Thyroid gland (tissue), 4 donors: Measurements from ENCODE around the gene MOGAT3. TPM values are rescaled to one million over a fixed set of nuclear protein-coding genes. Genes with fewer than 3 reads are reported as not detected.
"Not testable (repeated sequence)": the region's sequence is repeated elsewhere in the genome, so short reads cannot be mapped to it uniquely, and the experiment has no call there.

Experiments used
- DNase-seq, 2 donors: peaks; one replicate each; pipeline ENCODE4 v3.0.0-alpha.2; 2019
- H3K27ac ChIP-seq, 3 donors: fragments of 200-600 bp; sonication (generic); 1 replicate in 2 of 3; 2 replicates in 1 of 3; pipeline ENCODE4 v1.5.1; 2016 to 2019; ENCODE audit warnings: mild to moderate bottlenecking in 1 of 3, moderate library complexity in 1 of 3
- H3K27me3 ChIP-seq: fragments of 200-600 bp; sonication (generic); one replicate; pipeline ENCODE4 v1.5.1; 2019
- H3K36me3 ChIP-seq, 2 donors: fragments of 200-600 bp; sonication (generic); one replicate each; pipeline ENCODE4 v1.5.1; 2016 to 2019
- H3K4me1 ChIP-seq, 2 donors: fragments of 200-600 bp; sonication (generic); one replicate each; pipeline ENCODE4 v1.5.1; 2017 to 2019
- H3K4me3 ChIP-seq, 3 donors: fragments of 200-600 bp; sonication (generic); replicated peaks in 1 of 3; 1 replicate in 2 of 3; 2 replicates in 1 of 3; pipeline ENCODE4 v1.5.1; 2016; ENCODE audit warnings: mild to moderate bottlenecking in 1 of 3
- H3K9me3 ChIP-seq: fragments of 200-600 bp; sonication (generic); one replicate; pipeline ENCODE4 v1.5.1; 2017
- POLR2A ChIP-seq, 2 donors: fragments of 450-650 bp; IDR thresholded peaks; one replicate each; pipeline ENCODE4 v1.6.1; 2017; ENCODE audit warnings: antibody characterized with exemption in 2 of 2, mild to moderate bottlenecking in 2 of 2, moderate library complexity in 1 of 2
- WGBS, 2 donors: methylation state at CpG; one replicate each; pipeline ENCODE4 v1.1.5; 2017; 5-methylcytosine and 5-hydroxymethylcytosine counted together
- intact Hi-C: fragments of 100-400 bp; cut with DNase I; formaldehyde crosslinking; loops from one replicate; pipeline ENCODE4 v1.15.1; 2023
- total RNA-seq, 4 donors: library from RNA; depleted of rRNA; stranded (reverse); fragments of >200 nt; gene quantifications; one replicate each; pipeline ENCODE4 v1.2.3, GENCODE V29; 2016
- TF ChIP-seq, protein P1 (sequence below), 6 experiments: fragments of 200-600 bp in 3 of 6; fragments of 450-650 bp in 3 of 6; sonication (generic) in 3 of 6; IDR thresholded peaks; one replicate each; pipeline ENCODE4 v1.5.1; 2016 to 2019; ENCODE audit warnings: antibody characterized with exemption in 6 of 6, mild to moderate bottlenecking in 2 of 6, inconsistent platforms in 1 of 6, moderate library complexity in 1 of 6

Gene MOGAT3
- total RNA-seq, 4 donors from 2014 or later = not detected

DNA sequence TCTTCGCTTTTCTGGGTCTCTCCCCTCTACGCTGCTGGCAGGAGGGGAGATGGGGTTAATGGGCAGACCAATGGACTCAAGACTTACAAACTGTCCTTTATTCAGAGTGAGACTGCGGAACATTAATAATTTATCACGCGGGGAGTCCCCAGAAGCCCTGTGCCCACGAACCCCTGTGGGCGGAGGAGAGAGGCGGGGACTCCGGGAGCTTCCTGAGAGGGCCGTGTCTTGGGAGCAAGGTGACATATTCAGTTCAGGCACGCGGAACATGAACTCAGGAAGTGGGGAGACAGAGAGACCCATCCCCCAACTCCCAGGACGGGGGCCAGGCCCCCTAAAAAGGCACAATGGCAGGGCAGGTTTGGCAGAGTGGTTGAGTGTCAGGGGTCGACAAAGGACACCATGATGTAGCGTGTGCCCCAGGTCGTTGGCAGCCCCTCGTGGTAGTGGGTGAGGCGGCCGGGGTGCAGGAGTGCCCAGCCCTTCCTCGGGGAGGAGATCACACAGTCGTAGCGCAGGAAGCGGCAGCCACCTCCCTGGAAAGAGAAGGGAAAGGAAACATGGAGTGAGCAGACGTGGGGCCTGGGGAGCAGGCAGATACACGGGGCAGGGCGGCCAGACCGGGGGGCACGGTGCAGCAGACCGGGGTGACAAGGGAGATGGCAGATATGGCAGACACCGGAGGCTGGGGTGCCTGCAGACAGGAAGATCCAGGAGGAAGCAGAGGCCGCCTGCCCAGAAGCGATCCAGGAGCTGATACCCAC lies 5.2 kb upstream of the MOGAT3 start:
- peaks cover 0 to 8% of the 10 kb centered on the region in 2 donors for H3K4me1 ChIP-seq
- no peak overlapping the region for H3K27ac ChIP-seq
- H3K4me3 ChIP-seq = no peak overlapping the region
- H3K9me3 ChIP-seq = no peaks in the 10 kb centered on the region
- peaks cover 14 to 18% of the 10 kb centered on the region in 2 donors for H3K36me3 ChIP-seq
- 88 to 89% methylated on average over 32 of the region's 32 CpGs for WGBS, 2 donors
- peaks cover 8% of the 10 kb centered on the region for H3K27me3 ChIP-seq
- intact Hi-C loops = no loop called here
- DNase-seq = no peak
- no peak for TF ChIP-seq POLR2A (IDR thresholded peaks at IDR 0.05)
- TF ChIP-seq, protein P1, sequence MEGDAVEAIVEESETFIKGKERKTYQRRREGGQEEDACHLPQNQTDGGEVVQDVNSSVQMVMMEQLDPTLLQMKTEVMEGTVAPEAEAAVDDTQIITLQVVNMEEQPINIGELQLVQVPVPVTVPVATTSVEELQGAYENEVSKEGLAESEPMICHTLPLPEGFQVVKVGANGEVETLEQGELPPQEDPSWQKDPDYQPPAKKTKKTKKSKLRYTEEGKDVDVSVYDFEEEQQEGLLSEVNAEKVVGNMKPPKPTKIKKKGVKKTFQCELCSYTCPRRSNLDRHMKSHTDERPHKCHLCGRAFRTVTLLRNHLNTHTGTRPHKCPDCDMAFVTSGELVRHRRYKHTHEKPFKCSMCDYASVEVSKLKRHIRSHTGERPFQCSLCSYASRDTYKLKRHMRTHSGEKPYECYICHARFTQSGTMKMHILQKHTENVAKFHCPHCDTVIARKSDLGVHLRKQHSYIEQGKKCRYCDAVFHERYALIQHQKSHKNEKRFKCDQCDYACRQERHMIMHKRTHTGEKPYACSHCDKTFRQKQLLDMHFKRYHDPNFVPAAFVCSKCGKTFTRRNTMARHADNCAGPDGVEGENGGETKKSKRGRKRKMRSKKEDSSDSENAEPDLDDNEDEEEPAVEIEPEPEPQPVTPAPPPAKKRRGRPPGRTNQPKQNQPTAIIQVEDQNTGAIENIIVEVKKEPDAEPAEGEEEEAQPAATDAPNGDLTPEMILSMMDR (IDR thresholded peaks at IDR 0.05) = no peak

DNA sequence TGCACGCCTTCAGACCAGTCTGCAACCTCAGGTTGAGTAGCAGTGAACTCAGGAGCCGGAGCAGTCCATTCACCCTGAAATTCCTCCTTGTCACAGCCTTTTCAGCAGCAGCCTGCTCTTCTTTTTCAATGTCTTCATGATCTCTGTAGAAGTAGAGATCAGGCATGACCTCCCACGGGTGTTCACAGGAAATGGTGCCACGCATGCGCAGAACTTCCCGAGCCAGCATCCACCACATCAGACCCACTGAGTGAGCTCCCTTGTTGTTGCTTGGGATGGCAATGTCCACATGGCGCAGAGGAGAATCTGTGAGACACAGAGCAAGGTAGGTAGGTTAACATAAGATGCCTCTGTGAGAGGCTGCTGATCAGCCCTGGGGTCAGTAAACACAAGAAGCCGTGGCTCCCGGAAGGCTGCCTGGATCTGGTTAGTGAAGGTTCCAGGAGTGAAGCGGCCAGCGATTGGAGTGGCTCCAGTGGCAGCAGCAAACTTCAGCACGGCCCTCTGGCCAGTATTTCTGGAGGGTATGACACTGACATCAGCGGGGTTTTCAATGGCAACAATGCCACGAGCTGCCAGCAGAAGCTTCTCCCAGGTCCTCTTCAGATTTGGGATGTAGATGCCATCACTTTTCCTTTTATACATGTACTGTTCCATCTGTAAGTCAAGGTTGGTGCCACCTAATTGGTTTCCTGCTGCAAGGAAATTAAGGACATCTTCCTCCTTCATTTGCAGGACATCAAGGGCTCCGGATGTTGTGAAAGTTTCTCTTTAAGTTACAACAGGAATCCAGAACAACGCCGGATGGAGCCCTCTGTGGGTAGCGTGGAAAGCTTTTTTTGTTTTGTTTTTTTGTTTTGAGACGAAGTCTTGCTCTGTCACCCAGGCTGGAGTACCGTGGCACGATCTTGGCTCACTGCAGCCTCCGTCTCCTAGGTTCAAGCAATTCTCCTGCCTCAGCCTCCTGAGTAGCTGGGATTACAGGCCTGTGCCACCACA lies 3.2 kb upstream of the MOGAT3 start:
- H3K27me3 ChIP-seq, H3K36me3 ChIP-seq, H3K27ac ChIP-seq, H3K9me3 ChIP-seq, DNase-seq, H3K4me1 ChIP-seq, intact Hi-C loops, H3K4me3 ChIP-seq: not testable (repeated sequence)
- WGBS, 2 donors = 64 to 65% methylated on average over 22 of the region's 22 CpGs

DNA sequence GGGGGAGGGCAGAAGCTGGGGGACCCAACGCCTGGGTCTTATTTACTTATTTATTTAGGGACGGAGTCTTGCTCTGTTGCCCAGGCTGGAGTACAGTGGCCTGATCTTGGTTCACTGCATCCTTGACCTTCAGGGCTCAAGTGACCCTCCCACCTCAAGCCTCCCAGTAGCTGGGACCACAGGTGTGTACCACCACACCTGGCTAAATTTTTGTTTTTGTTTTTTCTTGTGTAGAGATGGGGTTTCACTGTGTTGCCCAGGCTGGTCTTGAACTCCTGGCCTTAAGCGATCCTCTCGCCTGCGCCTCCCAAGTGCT lies 1.7 kb upstream of the MOGAT3 start:
- 80 to 86% methylated on average over 5 of the region's 5 CpGs for WGBS, 2 donors
- Histone ChIP-seq H3K36me3 (no peaks in the 10 kb centered on the region), H3K4me1 (peaks cover 0 to 8% of the 10 kb centered on the region in 2 donors), H3K9me3 (no peaks in the 10 kb centered on the region), H3K4me3 (no peak overlapping the region), H3K27me3 (peaks cover 8% of the 10 kb centered on the region), H3K27ac (no peak overlapping the region)
- TF ChIP-seq POLR2A (IDR thresholded peaks at IDR 0.05) = no peak
- TF ChIP-seq, protein P1 (IDR thresholded peaks at IDR 0.05) = no peak
- intact Hi-C loops = no loop called here
- no peak for DNase-seq

DNA sequence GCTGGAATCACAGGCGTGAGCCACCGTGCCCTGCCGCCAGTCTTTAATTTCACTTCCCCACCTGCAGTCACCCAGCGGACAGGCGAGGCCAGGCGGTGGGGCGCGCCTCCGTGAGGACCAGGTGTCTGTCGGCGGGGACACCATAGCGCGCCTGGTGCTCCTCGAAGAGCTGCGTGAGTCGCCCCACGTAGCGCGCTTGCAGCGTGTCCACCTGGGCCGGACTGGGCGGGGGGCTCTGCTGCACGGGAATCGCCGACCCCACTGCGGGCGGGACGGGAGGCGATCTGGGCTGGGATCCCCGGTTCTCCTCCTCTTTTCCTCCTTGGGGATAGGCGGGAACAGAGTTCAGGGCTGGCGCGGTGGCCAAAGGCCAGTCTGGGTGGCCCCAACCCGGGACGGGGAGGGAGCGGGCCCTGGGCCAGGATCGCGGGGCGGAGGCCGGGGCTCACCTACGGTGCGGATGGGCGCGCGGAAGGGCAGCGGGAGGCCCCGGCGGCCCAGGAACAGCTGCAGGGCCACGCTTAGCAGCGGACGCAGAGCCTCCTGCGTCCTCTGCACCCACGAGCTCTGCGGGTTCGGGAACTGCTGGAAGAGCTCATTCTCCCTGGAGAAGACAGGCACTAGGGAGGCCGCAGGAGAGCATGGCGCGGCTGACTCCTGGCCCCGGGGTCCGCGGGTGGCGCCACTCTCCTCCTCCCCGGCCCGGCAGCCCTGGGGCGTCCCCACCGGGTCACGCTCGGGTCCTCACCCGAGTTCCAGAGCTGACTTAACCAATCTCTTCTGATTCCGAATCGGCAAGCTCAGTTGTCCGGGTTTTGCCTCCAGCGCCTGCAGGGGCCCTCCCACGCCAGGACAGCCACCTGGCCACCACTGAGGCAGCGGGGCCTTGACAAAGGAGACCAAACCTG lies 1.1 kb upstream of the MOGAT3 start:
- WGBS, 2 donors = 27 to 28% methylated on average over 16 to 17 of the region's 75 CpGs
- no peaks in the 10 kb centered on the region for H3K36me3 ChIP-seq
- intact Hi-C loops = no loop called here
- peaks cover 8% of the 10 kb centered on the region for H3K27me3 ChIP-seq
- no peak for TF ChIP-seq POLR2A (IDR thresholded peaks at IDR 0.05)
- TF ChIP-seq, protein P1 (IDR thresholded peaks at IDR 0.05) = no peak
- H3K4me1 ChIP-seq = peaks cover 0 to 8% of the 10 kb centered on the region in 2 donors
- no peaks in the 10 kb centered on the region for H3K9me3 ChIP-seq
- no peak for DNase-seq
- no peak overlapping the region for H3K27ac ChIP-seq
- no peak overlapping the region for H3K4me3 ChIP-seq

DNA sequence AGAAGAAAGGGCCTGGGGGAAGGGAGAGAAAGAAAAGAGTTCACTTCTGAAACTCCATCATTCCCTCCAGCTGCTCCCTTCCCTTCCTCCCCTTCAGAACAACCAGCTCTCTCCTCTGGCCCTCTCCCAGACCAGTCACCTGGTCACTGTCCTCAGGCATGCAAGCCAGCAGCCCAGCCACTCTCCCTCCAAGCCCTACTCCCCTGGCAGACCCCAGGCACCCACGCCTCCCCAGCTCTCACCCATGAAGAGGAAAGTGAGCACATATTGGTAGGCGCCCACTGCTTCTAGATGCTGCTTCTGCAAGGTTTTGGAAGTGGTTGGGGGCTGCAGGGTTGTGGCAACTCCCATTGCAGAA lies 353 bp downstream of the MOGAT3 start:
- DNase-seq = no peak
- Histone ChIP-seq H3K9me3 (no peaks in the 10 kb centered on the region), H3K4me3 (no peak overlapping the region), H3K36me3 (no peaks in the 10 kb centered on the region), H3K27ac (no peak overlapping the region), H3K4me1 (peaks cover 0 to 8% of the 10 kb centered on the region in 2 donors), H3K27me3 (peaks cover 8% of the 10 kb centered on the region)
- 100% methylated on average over 1 to 2 of the region's 2 CpGs for WGBS, 2 donors
- TF ChIP-seq, protein P1 (IDR thresholded peaks at IDR 0.05) = no peak
- TF ChIP-seq POLR2A (IDR thresholded peaks at IDR 0.05) = no peak
- intact Hi-C loops = no loop called here

DNA sequence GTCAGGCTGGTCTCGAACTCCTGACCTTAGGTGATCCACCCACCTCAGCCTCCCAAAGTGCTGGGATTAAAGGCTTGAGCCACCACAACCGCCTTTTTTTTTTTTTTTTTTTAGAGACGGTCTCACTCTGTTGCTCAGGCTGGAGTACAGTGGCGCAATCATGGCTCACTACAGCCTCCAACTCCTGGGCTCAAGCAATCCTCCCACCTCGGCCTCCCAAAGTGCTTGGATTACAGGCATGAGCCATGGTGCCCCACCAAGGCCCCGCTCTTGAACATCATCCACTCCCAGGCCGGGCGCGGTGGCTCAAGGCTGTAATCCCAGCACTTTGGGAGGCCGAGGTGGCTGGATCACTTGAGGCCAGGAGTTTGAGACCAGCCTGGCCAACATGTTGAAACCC lies 1.3 kb downstream of the MOGAT3 start:
- DNase-seq, H3K36me3 ChIP-seq, H3K27ac ChIP-seq, H3K4me3 ChIP-seq, H3K4me1 ChIP-seq, intact Hi-C loops, H3K27me3 ChIP-seq, H3K9me3 ChIP-seq: not testable (repeated sequence)
- 93 to 95% methylated on average over 9 to 10 of the region's 10 CpGs for WGBS, 2 donors
